Measurements from ENCODE around the gene FANCD2.

GRCh38 chr3:10047876-10048275 lies 21.6 kb downstream of the FANCD2 start:
- TF ChIP-seq EZH2 (optimal IDR thresholded peaks at IDR 0.05; ENCODE audit: low read depth, low read length) (no peak), CTCF (IDR thresholded peaks at IDR 0.05; ENCODE audit: low read length) (no peak), EZH2phosphoT487 (IDR thresholded peaks at IDR 0.05; ENCODE audit: low read length) (no peak)

Measured in MM.1S (cell line).